Measurements from ENCODE around the gene CCDC116.
"Not testable (repeated sequence)": the region's sequence is repeated elsewhere in the genome, so short reads cannot be mapped to it uniquely, and the experiment has no call there.

Gene CCDC116

GRCh38 chr22:21633481-21633880 lies 921 bp downstream of the CCDC116 start:
- no peak overlapping the region for H4K5ac ChIP-seq (ENCODE audit: low read length)
- H3K4me2 ChIP-seq (ENCODE audit: low read length) = no peak overlapping the region
- no peaks in the 10 kb centered on the region for H3K27me3 ChIP-seq (ENCODE audit: insufficient read depth, low read length, poor library complexity)
- H4K8ac ChIP-seq (ENCODE audit: low read depth, low read length) = no peak overlapping the region
- H2AK5ac ChIP-seq (ENCODE audit: low read length) = no peak overlapping the region
- no peak overlapping the region for H2BK120ac ChIP-seq (ENCODE audit: low read depth, low read length)
- no peaks in the 10 kb centered on the region for H3K4me1 ChIP-seq (ENCODE audit: control insufficient read depth, low read depth, low read length)
- H3K79me2 ChIP-seq (ENCODE audit: control insufficient read depth, insufficient read depth, low read length) = peaks cover 2% of the 10 kb centered on the region
- H2BK5ac ChIP-seq (ENCODE audit: low read length) = no peak overlapping the region
- no peak overlapping the region for H3K9ac ChIP-seq (ENCODE audit: low read length)
- no peaks in the 10 kb centered on the region for H3K36me3 ChIP-seq (ENCODE audit: control insufficient read depth, insufficient read depth, low read length)
- DNase-seq = no peak
- no peak overlapping the region for H3K18ac ChIP-seq (ENCODE audit: low read length)
- no CpG with 5 or more reads among the region's 4 CpGs for WGBS (ENCODE audit: extremely low coverage, insufficient coverage, low lambda C conversion rate)
- no peak overlapping the region for H3K4ac ChIP-seq (ENCODE audit: low read depth, low read length)
- H3K23ac ChIP-seq (ENCODE audit: low read length) = no peak overlapping the region
- no peak overlapping the region for H3K56ac ChIP-seq (ENCODE audit: low read length)
- no peak overlapping the region for H3K27ac ChIP-seq (ENCODE audit: low read depth, low read length)
- H2BK15ac ChIP-seq (replicated peaks; ENCODE audit: low read depth) = no peak overlapping the region
- peaks cover 3% of the 10 kb centered on the region for H3K79me1 ChIP-seq (ENCODE audit: low read length)
- H3K4me3 ChIP-seq (ENCODE audit: low read length) = no peak overlapping the region

DNA sequence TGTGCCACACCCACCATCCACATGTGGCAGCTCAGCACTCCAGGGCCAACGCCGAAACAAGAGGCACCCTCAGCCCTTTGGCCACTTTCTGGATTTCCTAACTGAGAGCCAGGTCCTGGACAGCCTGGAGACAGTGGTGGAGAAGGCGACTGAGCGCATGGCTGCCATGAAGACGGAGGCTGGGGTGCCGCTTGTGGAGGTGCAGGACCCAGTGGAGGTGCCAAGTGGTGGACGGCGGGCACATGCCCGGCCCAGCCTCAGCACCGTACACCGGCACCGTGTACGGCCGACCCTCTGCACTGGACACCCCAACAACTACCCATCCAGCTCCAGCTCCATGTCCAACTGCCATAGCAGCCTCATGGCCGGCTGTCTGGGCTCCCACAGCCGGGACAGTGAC lies 1.5 kb downstream of the CCDC116 start:
- peaks cover 2% of the 10 kb centered on the region for H3K79me1 ChIP-seq (ENCODE audit: low read length)
- no peak overlapping the region for H2BK15ac ChIP-seq (replicated peaks; ENCODE audit: low read depth)
- H4K5ac ChIP-seq (ENCODE audit: low read length) = no peak overlapping the region
- no peak for DNase-seq
- H3K23ac ChIP-seq (ENCODE audit: low read length) = no peak overlapping the region
- no peak overlapping the region for H3K4me3 ChIP-seq (ENCODE audit: low read length)
- H3K4me2 ChIP-seq (ENCODE audit: low read length) = no peak overlapping the region
- no peak overlapping the region for H3K27ac ChIP-seq (ENCODE audit: low read depth, low read length)
- H2BK5ac ChIP-seq (ENCODE audit: low read length) = no peak overlapping the region
- H3K79me2 ChIP-seq (ENCODE audit: control insufficient read depth, insufficient read depth, low read length) = no peaks in the 10 kb centered on the region
- no CpG with 5 or more reads among the region's 16 CpGs for WGBS (ENCODE audit: extremely low coverage, insufficient coverage, low lambda C conversion rate)
- no peaks in the 10 kb centered on the region for H3K4me1 ChIP-seq (ENCODE audit: control insufficient read depth, low read depth, low read length)
- H3K18ac ChIP-seq (ENCODE audit: low read length) = no peak overlapping the region
- no peak overlapping the region for H2BK120ac ChIP-seq (ENCODE audit: low read depth, low read length)
- no peak overlapping the region for H3K4ac ChIP-seq (ENCODE audit: low read depth, low read length)
- no peaks in the 10 kb centered on the region for H3K27me3 ChIP-seq (ENCODE audit: insufficient read depth, low read length, poor library complexity)
- H3K36me3 ChIP-seq (ENCODE audit: control insufficient read depth, insufficient read depth, low read length) = no peaks in the 10 kb centered on the region
- no peak overlapping the region for H3K9ac ChIP-seq (ENCODE audit: low read length)
- H4K8ac ChIP-seq (ENCODE audit: low read depth, low read length) = no peak overlapping the region
- H2AK5ac ChIP-seq (ENCODE audit: low read length) = no peak overlapping the region
- H3K56ac ChIP-seq (ENCODE audit: low read length) = no peak overlapping the region

DNA sequence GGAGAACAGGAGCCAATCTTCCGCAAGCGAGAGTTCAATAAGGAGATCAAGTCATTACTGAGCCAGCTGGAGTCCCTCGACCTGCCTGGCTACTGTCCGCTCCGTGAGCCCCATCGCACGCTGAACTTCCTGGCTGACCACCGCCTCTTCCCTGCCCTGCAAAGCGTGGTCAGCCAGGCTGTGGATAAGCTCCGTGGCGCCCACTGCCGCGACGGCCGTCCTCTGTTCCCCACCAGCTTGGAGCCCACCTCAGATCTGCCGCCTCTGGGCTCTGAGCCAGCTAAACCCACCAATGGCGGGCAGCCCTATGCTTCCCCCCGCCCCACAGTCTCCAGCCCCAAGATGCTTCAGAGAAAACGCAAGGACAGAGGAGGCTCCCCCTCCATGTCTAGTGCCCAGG lies 2.3 kb downstream of the CCDC116 start:
- no peak overlapping the region for H3K27ac ChIP-seq (ENCODE audit: low read depth, low read length)
- no CpG with 5 or more reads among the region's 19 CpGs for WGBS (ENCODE audit: extremely low coverage, insufficient coverage, low lambda C conversion rate)
- no peak for DNase-seq
- no peak overlapping the region for H2BK120ac ChIP-seq (ENCODE audit: low read depth, low read length)
- no peaks in the 10 kb centered on the region for H3K79me1 ChIP-seq (ENCODE audit: low read length)
- no peak overlapping the region for H2BK5ac ChIP-seq (ENCODE audit: low read length)
- no peak overlapping the region for H3K18ac ChIP-seq (ENCODE audit: low read length)
- no peaks in the 10 kb centered on the region for H3K27me3 ChIP-seq (ENCODE audit: insufficient read depth, low read length, poor library complexity)
- no peak overlapping the region for H4K8ac ChIP-seq (ENCODE audit: low read depth, low read length)
- H3K9ac ChIP-seq (ENCODE audit: low read length) = no peak overlapping the region
- no peak overlapping the region for H3K4me3 ChIP-seq (ENCODE audit: low read length)
- H2AK5ac ChIP-seq (ENCODE audit: low read length) = no peak overlapping the region
- H2BK15ac ChIP-seq (replicated peaks; ENCODE audit: low read depth) = no peak overlapping the region
- no peak overlapping the region for H4K5ac ChIP-seq (ENCODE audit: low read length)
- no peak overlapping the region for H3K23ac ChIP-seq (ENCODE audit: low read length)
- no peaks in the 10 kb centered on the region for H3K79me2 ChIP-seq (ENCODE audit: control insufficient read depth, insufficient read depth, low read length)
- H3K56ac ChIP-seq (ENCODE audit: low read length) = no peak overlapping the region
- H3K4me2 ChIP-seq (ENCODE audit: low read length) = no peak overlapping the region
- no peaks in the 10 kb centered on the region for H3K4me1 ChIP-seq (ENCODE audit: control insufficient read depth, low read depth, low read length)
- H3K36me3 ChIP-seq (ENCODE audit: control insufficient read depth, insufficient read depth, low read length) = no peaks in the 10 kb centered on the region
- H3K4ac ChIP-seq (ENCODE audit: low read depth, low read length) = no peak overlapping the region

DNA sequence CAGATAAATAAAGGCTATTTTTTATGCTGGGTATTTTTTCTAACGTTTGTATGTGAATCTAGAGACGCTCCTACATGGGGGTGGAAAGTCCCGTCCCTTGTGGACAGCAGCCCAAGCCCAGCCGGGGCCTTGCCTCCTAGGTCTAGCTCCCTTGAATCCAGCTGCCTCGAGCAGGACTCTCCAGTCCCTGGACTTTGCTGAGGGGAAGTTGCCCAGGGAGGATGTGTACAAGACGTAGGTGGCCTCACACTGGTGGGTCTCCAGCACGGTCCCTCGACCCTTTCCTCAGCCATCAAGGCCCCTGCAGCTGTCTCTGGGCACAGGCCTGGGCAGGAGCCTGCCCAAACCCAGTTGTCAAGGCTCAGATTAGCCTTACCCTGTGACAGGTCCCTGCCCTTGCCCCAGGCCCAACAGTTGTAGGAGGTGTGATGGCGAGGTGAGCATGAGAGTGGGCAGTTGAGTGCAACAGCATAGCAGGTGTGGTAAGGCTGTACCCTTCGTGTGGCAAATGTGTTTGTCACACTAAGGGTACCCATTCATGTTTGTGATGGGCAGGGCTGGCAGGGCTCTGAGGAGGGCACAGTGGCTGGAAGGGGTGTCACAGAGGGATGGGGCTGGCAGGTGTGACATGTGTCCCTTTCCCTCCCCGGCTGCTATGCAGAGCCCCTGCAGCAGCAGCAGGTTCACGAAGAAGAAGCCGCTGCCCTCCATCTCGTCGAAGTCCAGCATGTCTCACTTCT lies 3.4 kb downstream of the CCDC116 start:
- H2AK5ac ChIP-seq (ENCODE audit: low read length) = no peak overlapping the region
- H2BK5ac ChIP-seq (ENCODE audit: low read length) = no peak overlapping the region
- H3K79me1 ChIP-seq (ENCODE audit: low read length) = no peaks in the 10 kb centered on the region
- H4K8ac ChIP-seq (ENCODE audit: low read depth, low read length) = no peak overlapping the region
- H2BK120ac ChIP-seq (ENCODE audit: low read depth, low read length) = no peak overlapping the region
- no peak overlapping the region for H3K56ac ChIP-seq (ENCODE audit: low read length)
- no peaks in the 10 kb centered on the region for H3K79me2 ChIP-seq (ENCODE audit: control insufficient read depth, insufficient read depth, low read length)
- WGBS (ENCODE audit: extremely low coverage, insufficient coverage, low lambda C conversion rate) = no CpG with 5 or more reads among the region's 15 CpGs
- H3K4me1 ChIP-seq (ENCODE audit: control insufficient read depth, low read depth, low read length) = no peaks in the 10 kb centered on the region
- no peak overlapping the region for H3K4me2 ChIP-seq (ENCODE audit: low read length)
- no peak overlapping the region for H3K23ac ChIP-seq (ENCODE audit: low read length)
- no peak overlapping the region for H3K4me3 ChIP-seq (ENCODE audit: low read length)
- no peaks in the 10 kb centered on the region for H3K27me3 ChIP-seq (ENCODE audit: insufficient read depth, low read length, poor library complexity)
- no peak overlapping the region for H4K5ac ChIP-seq (ENCODE audit: low read length)
- H3K36me3 ChIP-seq (ENCODE audit: control insufficient read depth, insufficient read depth, low read length) = no peaks in the 10 kb centered on the region
- H2BK15ac ChIP-seq (replicated peaks; ENCODE audit: low read depth) = no peak overlapping the region
- no peak overlapping the region for H3K27ac ChIP-seq (ENCODE audit: low read depth, low read length)
- H3K4ac ChIP-seq (ENCODE audit: low read depth, low read length) = no peak overlapping the region
- no peak for DNase-seq
- no peak overlapping the region for H3K18ac ChIP-seq (ENCODE audit: low read length)
- H3K9ac ChIP-seq (ENCODE audit: low read length) = no peak overlapping the region

DNA sequence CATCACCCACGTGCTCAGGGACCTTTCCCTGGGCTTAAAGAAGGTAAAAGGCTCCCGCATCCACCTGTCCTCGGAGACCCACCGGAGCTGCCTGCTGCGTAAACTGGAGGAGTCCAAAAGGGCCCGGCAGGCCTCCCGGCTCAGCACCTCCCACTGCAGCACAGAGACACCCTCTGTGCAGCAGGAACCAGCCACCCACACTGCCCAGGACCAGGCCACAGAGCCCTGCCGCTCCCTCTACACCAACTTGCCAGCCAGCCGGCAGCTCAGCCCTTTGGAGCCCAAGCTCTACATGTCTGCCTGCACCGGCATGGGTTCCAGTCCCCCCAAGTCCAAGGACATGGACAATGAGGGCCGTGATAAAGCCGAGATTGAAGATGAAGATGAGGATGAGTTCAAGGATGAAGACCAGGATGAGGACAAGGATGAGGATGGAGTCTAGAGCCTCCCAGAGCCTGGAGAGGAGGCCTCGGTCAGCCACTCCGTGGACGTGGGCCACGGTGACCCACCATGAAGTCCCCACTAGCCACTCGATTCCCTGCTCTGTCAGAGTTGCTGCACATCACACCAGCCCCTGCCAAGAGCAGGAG lies 4.2 kb downstream of the CCDC116 start:
- WGBS (ENCODE audit: extremely low coverage, insufficient coverage, low lambda C conversion rate) = no CpG with 5 or more reads among the region's 17 CpGs

DNA sequence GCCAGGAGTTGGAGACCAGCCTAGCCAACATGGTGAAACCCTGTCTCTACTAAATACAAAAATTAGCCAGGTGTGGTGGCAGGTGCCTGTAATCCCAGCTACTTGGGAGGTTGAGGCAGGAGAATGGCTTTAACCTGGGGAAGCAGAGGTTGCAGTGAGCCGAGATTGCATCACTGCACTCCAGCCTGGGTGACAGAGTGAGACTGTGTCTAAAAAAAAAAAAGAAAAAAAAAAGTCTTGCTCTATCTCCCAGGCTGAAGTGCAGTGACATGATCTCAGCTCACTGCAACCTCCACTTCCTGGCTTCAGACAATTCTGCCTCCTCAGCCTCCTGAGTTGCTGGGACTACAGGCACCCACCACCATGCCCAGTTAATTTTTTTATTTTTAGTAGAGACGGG lies 4.9 kb downstream of the CCDC116 start:
- not testable (repeated sequence) for H3K79me1 ChIP-seq (ENCODE audit: low read length); H2AK5ac ChIP-seq (ENCODE audit: low read length); H2BK15ac ChIP-seq (replicated peaks; ENCODE audit: low read depth); H2BK120ac ChIP-seq (ENCODE audit: low read depth, low read length); DNase-seq; H3K36me3 ChIP-seq (ENCODE audit: control insufficient read depth, insufficient read depth, low read length); H4K8ac ChIP-seq (ENCODE audit: low read depth, low read length); H3K4me3 ChIP-seq (ENCODE audit: low read length); H3K4me2 ChIP-seq (ENCODE audit: low read length); H3K4me1 ChIP-seq (ENCODE audit: control insufficient read depth, low read depth, low read length); H3K4ac ChIP-seq (ENCODE audit: low read depth, low read length); H3K27me3 ChIP-seq (ENCODE audit: insufficient read depth, low read length, poor library complexity); H3K9ac ChIP-seq (ENCODE audit: low read length); H3K79me2 ChIP-seq (ENCODE audit: control insufficient read depth, insufficient read depth, low read length); H3K23ac ChIP-seq (ENCODE audit: low read length); H3K27ac ChIP-seq (ENCODE audit: low read depth, low read length); H2BK5ac ChIP-seq (ENCODE audit: low read length); H3K18ac ChIP-seq (ENCODE audit: low read length); H4K5ac ChIP-seq (ENCODE audit: low read length); H3K56ac ChIP-seq (ENCODE audit: low read length)
- no CpG with 5 or more reads among the region's 2 CpGs for WGBS (ENCODE audit: extremely low coverage, insufficient coverage, low lambda C conversion rate)

More for the DNA sequence above, 4.2 kb downstream of the CCDC116 start:
- no peak overlapping the region for H3K4ac ChIP-seq (ENCODE audit: low read depth, low read length)
- DNase-seq = no peak
- no peak overlapping the region for H4K8ac ChIP-seq (ENCODE audit: low read depth, low read length)
- no peak overlapping the region for H4K5ac ChIP-seq (ENCODE audit: low read length)
- no peaks in the 10 kb centered on the region for H3K36me3 ChIP-seq (ENCODE audit: control insufficient read depth, insufficient read depth, low read length)
- H2BK120ac ChIP-seq (ENCODE audit: low read depth, low read length) = no peak overlapping the region
- no peak overlapping the region for H2BK5ac ChIP-seq (ENCODE audit: low read length)
- H3K9ac ChIP-seq (ENCODE audit: low read length) = no peak overlapping the region
- H3K4me2 ChIP-seq (ENCODE audit: low read length) = no peak overlapping the region
- H3K23ac ChIP-seq (ENCODE audit: low read length) = no peak overlapping the region
- H3K4me1 ChIP-seq (ENCODE audit: control insufficient read depth, low read depth, low read length) = no peaks in the 10 kb centered on the region
- H3K79me1 ChIP-seq (ENCODE audit: low read length) = no peaks in the 10 kb centered on the region
- H2BK15ac ChIP-seq (replicated peaks; ENCODE audit: low read depth) = no peak overlapping the region
- no peak overlapping the region for H3K27ac ChIP-seq (ENCODE audit: low read depth, low read length)
- H3K4me3 ChIP-seq (ENCODE audit: low read length) = no peak overlapping the region
- no peak overlapping the region for H3K18ac ChIP-seq (ENCODE audit: low read length)
- H3K79me2 ChIP-seq (ENCODE audit: control insufficient read depth, insufficient read depth, low read length) = no peaks in the 10 kb centered on the region
- H3K27me3 ChIP-seq (ENCODE audit: insufficient read depth, low read length, poor library complexity) = no peaks in the 10 kb centered on the region
- no peak overlapping the region for H3K56ac ChIP-seq (ENCODE audit: low read length)
- H2AK5ac ChIP-seq (ENCODE audit: low read length) = no peak overlapping the region
